Sigmoid colon (tissue), 4 donors: ENCODE data around the gene TGFBR2.

Source experiments
- CTCF ChIP-seq, 4 experiments: fragments of 450-650 bp in 3 of 4; fragments of 200-600 bp in 1 of 4; IDR thresholded peaks; one replicate each; pipeline ENCODE4 v1.5.1; 2016 to 2019; ENCODE audit warnings: antibody characterized with exemption in 4 of 4, mild to moderate bottlenecking in 3 of 4, moderate library complexity in 2 of 4
- EP300 ChIP-seq, 4 donors: sonication (generic); formaldehyde crosslinking; IDR thresholded peaks; one replicate each; pipeline ENCODE4 v1.6.1; 2017; ENCODE audit warnings: antibody characterized with exemption in 4 of 4
- POLR2A ChIP-seq, 2 donors: fragments of 450-650 bp; IDR thresholded peaks; one replicate each; pipeline ENCODE4 v1.6.1; 2016; ENCODE audit warnings: antibody characterized with exemption in 2 of 2, mild to moderate bottlenecking in 2 of 2, moderate library complexity in 2 of 2
- POLR2AphosphoS5 ChIP-seq, 4 donors: sonication (generic); formaldehyde crosslinking; IDR thresholded peaks; one replicate each; pipeline ENCODE4 v1.6.1; 2017; ENCODE audit warnings: antibody characterized with exemption in 4 of 4

- TF ChIP-seq CTCF (IDR thresholded peaks at IDR 0.05) (no peak), POLR2AphosphoS5 (IDR thresholded peaks at IDR 0.05) (no peak), POLR2A (IDR thresholded peaks at IDR 0.05) (no peak), EP300 (IDR thresholded peaks at IDR 0.05) (no peak)
These were observed 15.7 kb downstream of the TGFBR2 start for GRCh38 chr3:30622047-30622545.
